Suprapubic skin (tissue), 4 donors: ENCODE results near the gene CHST14. TPM values are rescaled to one million over a fixed set of nuclear protein-coding genes. Genes with fewer than 3 reads are reported as not detected.

ENCODE experiments used
- DNase-seq, 2 donors: peaks; one replicate each; pipeline ENCODE4 v3.0.0-alpha.2; 2019; ENCODE audit warnings: low spot score in 2 of 2
- H3K27ac ChIP-seq: fragments of 200-600 bp; sonication (generic); one replicate; pipeline ENCODE4 v1.5.1; 2019
- H3K27me3 ChIP-seq: fragments of 200-600 bp; sonication (generic); one replicate; pipeline ENCODE4 v1.5.1; 2019
- H3K36me3 ChIP-seq: fragments of 200-600 bp; sonication (generic); one replicate; pipeline ENCODE4 v1.5.1; 2019
- H3K4me1 ChIP-seq: fragments of 200-600 bp; sonication (generic); one replicate; pipeline ENCODE4 v1.5.1; 2019
- H3K4me3 ChIP-seq: fragments of 200-600 bp; sonication (generic); one replicate; pipeline ENCODE4 v1.5.1; 2019; ENCODE audit warnings: mild to moderate bottlenecking
- H3K9me3 ChIP-seq: fragments of 200-600 bp; sonication (generic); one replicate; pipeline ENCODE4 v1.5.1; 2019
- EP300 ChIP-seq: sonication (generic); formaldehyde crosslinking; IDR thresholded peaks from one replicate; pipeline ENCODE4 v1.6.1; 2017; ENCODE audit warnings: antibody characterized with exemption
- POLR2A ChIP-seq, 2 donors: fragments of 450-650 bp; IDR thresholded peaks; one replicate each; pipeline ENCODE4 v1.6.1; 2017; ENCODE audit warnings: antibody characterized with exemption in 2 of 2, mild to moderate bottlenecking in 2 of 2, moderate library complexity in 2 of 2
- POLR2AphosphoS5 ChIP-seq, 3 donors: sonication (generic); formaldehyde crosslinking; IDR thresholded peaks; one replicate each; pipeline ENCODE4 v1.6.1; 2017; ENCODE audit warnings: antibody characterized with exemption in 3 of 3
- WGBS: methylation state at CpG from one replicate; pipeline ENCODE4 v1.1.5; 2018; 5-methylcytosine and 5-hydroxymethylcytosine counted together
- total RNA-seq, 4 donors: library from RNA; depleted of rRNA; stranded (reverse); fragments of >200 nt; gene quantifications; one replicate each; pipeline ENCODE4 v1.1.0, GENCODE V29; 2016
- TF ChIP-seq, protein P1 (sequence below), 2 donors: fragments of 200-600 bp in 1 of 2; fragments of 450-650 bp in 1 of 2; sonication (generic) in 1 of 2; IDR thresholded peaks; one replicate each; pipeline ENCODE4 v1.5.1; 2016 to 2019; ENCODE audit warnings: antibody characterized with exemption in 2 of 2, mild to moderate bottlenecking in 1 of 2, moderate library complexity in 1 of 2

CHST14 gene
- total RNA-seq, 4 donors from 2014 or later = 6.9 to 13.6 (median 8.3) TPM

DNA sequence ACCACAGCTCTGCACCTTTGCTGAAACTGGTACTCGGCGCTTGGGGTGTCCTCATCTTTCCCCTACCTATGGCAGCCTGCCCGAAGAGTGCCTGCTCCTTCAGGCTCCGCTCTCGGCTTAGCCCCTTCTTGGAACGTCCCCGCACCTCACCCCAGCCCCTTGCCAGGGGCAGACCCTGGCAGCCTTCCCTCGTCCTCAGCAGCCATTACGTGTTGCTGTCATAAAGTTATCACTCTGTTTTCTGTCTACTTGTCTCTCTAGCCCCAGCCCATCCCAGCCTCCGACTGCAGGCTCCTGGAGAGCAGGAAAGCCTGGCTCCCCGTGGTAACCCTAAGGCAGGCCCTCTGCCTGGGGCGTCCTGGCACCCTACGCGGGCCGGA, 35.1 kb upstream of the CHST14 start:
- Histone ChIP-seq H3K4me1 (peaks cover 46% of the 10 kb centered on the region), H3K36me3 (no peaks in the 10 kb centered on the region), H3K4me3 (peak overlapping the region; percentile 49), H3K27me3 (peaks cover 26% of the 10 kb centered on the region), H3K9me3 (no peaks in the 10 kb centered on the region), H3K27ac (no peak overlapping the region)
- WGBS = 9% methylated on average over 11 of the region's 15 CpGs
- TF ChIP-seq POLR2A (IDR thresholded peaks at IDR 0.05) (no peak), POLR2AphosphoS5 (IDR thresholded peaks at IDR 0.05) (no peak), EP300 (no peak)
- TF ChIP-seq, protein P1, sequence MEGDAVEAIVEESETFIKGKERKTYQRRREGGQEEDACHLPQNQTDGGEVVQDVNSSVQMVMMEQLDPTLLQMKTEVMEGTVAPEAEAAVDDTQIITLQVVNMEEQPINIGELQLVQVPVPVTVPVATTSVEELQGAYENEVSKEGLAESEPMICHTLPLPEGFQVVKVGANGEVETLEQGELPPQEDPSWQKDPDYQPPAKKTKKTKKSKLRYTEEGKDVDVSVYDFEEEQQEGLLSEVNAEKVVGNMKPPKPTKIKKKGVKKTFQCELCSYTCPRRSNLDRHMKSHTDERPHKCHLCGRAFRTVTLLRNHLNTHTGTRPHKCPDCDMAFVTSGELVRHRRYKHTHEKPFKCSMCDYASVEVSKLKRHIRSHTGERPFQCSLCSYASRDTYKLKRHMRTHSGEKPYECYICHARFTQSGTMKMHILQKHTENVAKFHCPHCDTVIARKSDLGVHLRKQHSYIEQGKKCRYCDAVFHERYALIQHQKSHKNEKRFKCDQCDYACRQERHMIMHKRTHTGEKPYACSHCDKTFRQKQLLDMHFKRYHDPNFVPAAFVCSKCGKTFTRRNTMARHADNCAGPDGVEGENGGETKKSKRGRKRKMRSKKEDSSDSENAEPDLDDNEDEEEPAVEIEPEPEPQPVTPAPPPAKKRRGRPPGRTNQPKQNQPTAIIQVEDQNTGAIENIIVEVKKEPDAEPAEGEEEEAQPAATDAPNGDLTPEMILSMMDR (IDR thresholded peaks at IDR 0.05) = no peak
- DNase-seq = no peak

DNA sequence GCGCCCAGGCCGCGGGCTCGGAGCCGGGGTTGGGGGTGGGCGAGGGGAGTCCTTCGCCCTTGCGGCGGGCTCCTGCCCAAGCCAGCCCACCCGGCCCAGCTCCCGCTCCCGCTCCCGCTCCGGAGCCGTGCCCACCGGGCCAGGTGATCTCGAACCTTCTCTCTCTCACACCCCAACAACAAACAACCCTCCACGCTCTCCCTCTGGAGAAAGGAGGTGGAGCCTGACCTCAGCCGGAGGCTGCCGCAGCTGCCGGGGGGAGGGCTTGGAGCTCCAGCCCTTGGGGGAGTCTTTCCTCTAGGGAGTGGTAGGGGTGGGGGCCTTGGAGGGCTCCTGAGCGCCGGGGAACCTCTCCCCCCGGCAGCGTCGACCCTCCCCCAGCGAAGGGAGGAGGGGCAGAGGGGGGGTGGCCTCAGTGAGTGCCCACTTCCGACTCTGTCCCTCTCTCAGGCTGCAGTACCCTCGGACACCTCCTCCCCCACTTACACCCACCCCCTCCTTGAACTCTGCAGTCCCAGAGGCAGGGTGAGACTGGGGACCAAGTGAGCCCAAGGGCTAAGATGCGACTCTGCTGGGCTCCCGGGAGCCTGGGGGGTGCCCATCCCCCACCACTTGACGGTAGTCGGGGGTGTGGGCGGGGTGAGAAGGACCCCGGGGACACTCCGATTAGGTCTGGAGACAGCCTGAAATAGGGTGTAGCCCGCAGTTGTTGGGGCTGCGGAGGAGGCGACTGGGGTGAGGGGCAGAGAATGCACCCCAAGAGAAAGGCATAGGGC, 34.5 kb upstream of the CHST14 start:
- H3K4me1 ChIP-seq = peaks cover 46% of the 10 kb centered on the region
- H3K4me3 ChIP-seq = peak overlapping the region; percentile 49
- no peak overlapping the region for H3K27ac ChIP-seq
- under 1% methylated on average over 34 of the region's 39 CpGs for WGBS
- H3K36me3 ChIP-seq = no peaks in the 10 kb centered on the region
- H3K9me3 ChIP-seq = no peaks in the 10 kb centered on the region
- no peak for TF ChIP-seq POLR2AphosphoS5 (IDR thresholded peaks at IDR 0.05)
- no peak for TF ChIP-seq EP300
- TF ChIP-seq POLR2A (IDR thresholded peaks at IDR 0.05) = no peak
- TF ChIP-seq, protein P1 (IDR thresholded peaks at IDR 0.05) = no peak
- DNase-seq = no peak
- peaks cover 26% of the 10 kb centered on the region for H3K27me3 ChIP-seq

DNA sequence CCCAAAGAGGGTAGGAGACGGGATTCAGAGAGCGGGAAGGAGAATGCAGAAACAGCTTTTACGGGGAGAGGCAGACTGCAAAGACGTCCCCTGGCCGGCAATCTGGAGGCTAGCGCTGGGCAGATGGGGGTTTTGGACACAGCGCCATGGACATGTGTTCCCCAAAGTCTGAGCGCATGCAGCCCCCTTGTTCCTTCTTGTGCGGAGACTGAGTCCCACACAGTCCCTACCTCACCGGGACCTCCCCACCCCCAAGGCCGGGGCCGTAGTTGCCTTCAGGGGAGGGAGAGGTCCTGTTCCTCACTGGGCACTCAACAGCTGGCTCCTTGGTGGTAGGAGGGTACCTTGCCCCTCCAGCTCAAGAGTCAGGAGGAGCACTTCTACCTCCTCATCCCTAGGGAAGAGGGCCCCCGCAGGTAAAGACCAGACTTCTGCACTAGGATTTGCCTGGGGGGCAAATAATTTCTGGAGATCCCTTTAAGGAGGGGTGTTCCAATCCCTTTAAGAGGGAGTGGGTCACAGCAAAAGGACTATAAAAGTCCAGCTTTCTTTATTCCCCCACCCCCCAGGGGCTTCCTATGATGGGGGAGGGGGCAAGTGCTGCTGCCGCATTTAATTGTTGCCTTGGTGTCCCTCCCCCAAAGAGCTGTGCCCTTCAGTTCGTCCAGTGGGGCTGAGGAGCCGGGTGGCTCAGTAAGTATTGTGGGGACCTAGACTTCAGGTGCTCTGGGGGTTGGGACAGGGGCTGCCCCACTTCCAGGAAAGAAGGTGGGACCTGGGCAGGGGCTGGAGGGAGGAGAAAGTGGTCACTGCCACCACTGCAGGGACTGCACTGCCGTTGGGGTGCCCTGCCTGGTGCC, 33.7 kb upstream of the CHST14 start:
- Histone ChIP-seq H3K4me3 (peak overlapping the region; percentile 49), H3K27me3 (peaks cover 26% of the 10 kb centered on the region), H3K4me1 (peaks cover 49% of the 10 kb centered on the region), H3K36me3 (no peaks in the 10 kb centered on the region), H3K27ac (no peak overlapping the region), H3K9me3 (no peaks in the 10 kb centered on the region)
- TF ChIP-seq, protein P1 (IDR thresholded peaks at IDR 0.05) = no peak
- DNase-seq = no peak
- 9% methylated on average over 8 of the region's 17 CpGs for WGBS

DNA sequence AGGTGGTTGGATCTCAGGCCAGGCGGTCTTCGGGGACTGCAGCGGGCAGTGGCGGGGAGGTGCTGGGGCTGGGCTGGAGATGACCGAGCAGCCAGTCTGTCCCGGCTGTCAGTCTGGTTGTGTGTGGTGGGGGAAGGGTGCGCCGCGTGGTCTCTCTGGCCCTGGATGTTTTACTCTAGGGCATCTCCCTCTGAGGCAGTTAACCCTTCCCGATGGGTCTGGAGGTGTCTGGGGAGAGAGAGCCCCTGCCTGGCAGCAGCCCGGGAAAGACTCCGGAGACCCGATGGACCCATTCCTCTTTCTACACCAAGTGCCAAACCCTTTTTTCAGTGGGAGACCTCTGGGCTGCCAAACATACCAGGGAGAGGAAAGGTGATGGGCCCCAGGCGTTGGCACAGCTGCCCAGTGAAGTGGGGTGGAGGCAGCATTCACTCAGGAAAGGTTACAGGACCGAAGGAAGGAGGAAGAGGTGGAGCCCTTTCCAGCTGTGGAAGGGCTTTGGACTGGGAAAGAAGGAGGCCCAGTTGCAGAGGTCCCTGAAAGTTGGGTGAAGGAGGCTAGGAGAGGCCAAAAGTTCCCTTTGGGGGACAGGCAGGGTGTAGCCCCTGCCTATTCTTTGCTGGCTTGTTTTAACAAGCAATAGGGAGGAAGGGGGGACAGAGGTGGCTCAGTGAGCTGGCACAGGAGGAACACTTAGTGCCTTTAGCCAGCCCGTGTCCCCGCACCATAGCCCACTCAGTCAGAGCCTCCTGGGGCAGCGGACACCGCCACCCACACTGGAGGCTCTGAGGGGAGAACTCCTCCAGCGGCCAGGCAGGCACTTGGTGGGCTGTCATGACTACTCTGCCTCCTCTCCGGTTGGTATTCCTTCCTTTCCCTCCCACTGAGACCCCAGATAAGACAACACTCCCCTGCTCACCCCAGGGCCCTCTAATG, 32.8 kb upstream of the CHST14 start:
- no peak overlapping the region for H3K27ac ChIP-seq
- H3K9me3 ChIP-seq = no peaks in the 10 kb centered on the region
- 44% methylated on average over 15 of the region's 21 CpGs for WGBS
- peaks cover 56% of the 10 kb centered on the region for H3K4me1 ChIP-seq
- no peaks in the 10 kb centered on the region for H3K36me3 ChIP-seq
- H3K4me3 ChIP-seq = no peak overlapping the region
- no peak for TF ChIP-seq POLR2A (IDR thresholded peaks at IDR 0.05)
- no peak for TF ChIP-seq POLR2AphosphoS5 (IDR thresholded peaks at IDR 0.05)
- TF ChIP-seq, protein P1 (IDR thresholded peaks at IDR 0.05) = no peak
- no peak for TF ChIP-seq EP300
- no peak for DNase-seq
- peaks cover 26% of the 10 kb centered on the region for H3K27me3 ChIP-seq
